Right lobe of liver (tissue), 6 donors: ENCODE measurements around the gene ST6GAL2. TPM values are rescaled to one million over a fixed set of nuclear protein-coding genes. Genes with fewer than 3 reads are reported as not detected.

Experiments
- ATAC-seq, 4 donors: fragments of 200-7000 bp; cut with Tn5 transposase; one replicate each; pipeline ENCODE4 v1.9.1; 2020; ENCODE audit warnings: mild to moderate bottlenecking in 4 of 4, moderate library complexity in 4 of 4
- DNase-seq, 3 donors: peaks; one replicate each; pipeline ENCODE4 v3.0.0-alpha.2; 2020
- H3K27ac ChIP-seq, 3 donors: fragments of 200-600 bp; one replicate each; pipeline ENCODE4 v1.8.0; 2022
- H3K27me3 ChIP-seq, 2 donors: fragments of 200-600 bp; one replicate each; pipeline ENCODE4 v1.8.0; 2022
- H3K36me3 ChIP-seq, 4 donors: fragments of 200-600 bp; sonication (generic) in 1 of 4; one replicate each; pipeline versions ENCODE4 v1.5.1 to v1.8.0; 2017 to 2022; ENCODE audit warnings: control low read depth in 1 of 4
- H3K4me1 ChIP-seq, 4 donors: fragments of 200-600 bp; sonication (generic) in 1 of 4; one replicate each; pipeline versions ENCODE4 v1.5.1 to v1.8.0; 2017 to 2022; ENCODE audit warnings: control low read depth in 1 of 4
- H3K4me3 ChIP-seq, 3 donors: fragments of 200-600 bp; one replicate each; pipeline ENCODE4 v1.8.0; 2022
- H3K9me3 ChIP-seq, 4 donors: fragments of 200-600 bp; sonication (generic) in 1 of 4; one replicate each; pipeline versions ENCODE4 v1.5.1 to v1.8.0; 2017 to 2022; ENCODE audit warnings: control low read depth in 1 of 4
- POLR2A ChIP-seq: fragments of 450-650 bp; IDR thresholded peaks from one replicate; pipeline ENCODE4 v1.6.1; 2017; ENCODE audit warnings: antibody characterized with exemption, mild to moderate bottlenecking
- WGBS: methylation state at CpG from one replicate; pipeline ENCODE4 v1.1.6; 2018; ENCODE audit warnings: low coverage, low lambda C conversion rate; ENCODE audit not compliant: insufficient coverage; ENCODE audit errors: missing lambda C conversion rate; 5-methylcytosine and 5-hydroxymethylcytosine counted together
- intact Hi-C, 2 donors: fragments of 100-400 bp; cut with DNase I; formaldehyde crosslinking; loops; one replicate each; pipeline versions ENCODE4 v1.11.2 to v1.14.1; 2022
- total RNA-seq, 6 experiments: library from RNA; depleted of rRNA in 2 of 6; stranded (reverse); fragments of >200 nt in 2 of 6; fragmentation: NEBNext Ultra II Directional in 3 of 6; extraction: Animal tissue kit (Norgen Biotek cat#: 25700) in 3 of 6; gene quantifications; one replicate each; pipeline versions ENCODE4 v1.1.0 to v1.2.4, GENCODE V29; 2016 to 2023
- TF ChIP-seq, protein P1 (sequence below), 4 donors: fragments of 200-600 bp in 3 of 4; fragments of 450-650 bp in 1 of 4; IDR thresholded peaks; one replicate each; pipeline versions ENCODE4 v1.5.1 to v1.8.0; 2016 to 2022; ENCODE audit warnings: antibody characterized with exemption in 4 of 4, mild to moderate bottlenecking in 2 of 4
- donor health status: DM: no; HTN: yes; CAD: no.
- donor health status: DM: no; HTN: no; CAD: no.
- donor health status: DM: no; HTN: no; CAD: no.
- donor health status: DM: no; HTN: yes; CAD: no.
- donor health status: DM: no; HTN: yes; CAD: no.

ST6GAL2 gene
- total RNA-seq, 6 experiments from 2014 or later: 0.55 to 2.4 (median 1.7) TPM

DNA sequence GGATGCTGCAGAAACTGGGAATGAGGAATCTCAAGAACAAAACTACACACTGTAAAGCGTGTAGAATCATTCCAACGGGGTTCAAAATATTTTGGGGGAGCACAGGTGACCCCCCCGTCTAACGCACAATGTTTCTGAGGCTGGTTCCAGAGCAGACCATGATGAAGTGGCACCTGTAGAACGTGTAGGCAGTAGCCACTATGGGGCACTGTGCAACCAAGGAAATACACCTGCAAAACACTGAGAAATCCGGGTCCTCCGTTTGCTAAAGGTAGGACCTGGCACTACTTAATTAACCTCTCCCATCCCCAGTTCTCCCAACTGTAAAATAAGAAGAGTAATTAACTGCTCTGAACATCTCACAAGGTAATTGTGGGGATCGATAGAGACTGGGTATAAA, 22.6 kb downstream of the ST6GAL2 start:
- Histone ChIP-seq H3K36me3 (no peaks in the 10 kb centered on the region), H3K27ac (no peak overlapping the region), H3K4me1 (no peaks in the 10 kb centered on the region), H3K27me3 (no peaks in the 10 kb centered on the region), H3K4me3 (no peak overlapping the region), H3K9me3 (no peaks in the 10 kb centered on the region)
- DNase-seq (no peak), ATAC-seq (no peak)
- no peak for TF ChIP-seq POLR2A
- TF ChIP-seq, protein P1, sequence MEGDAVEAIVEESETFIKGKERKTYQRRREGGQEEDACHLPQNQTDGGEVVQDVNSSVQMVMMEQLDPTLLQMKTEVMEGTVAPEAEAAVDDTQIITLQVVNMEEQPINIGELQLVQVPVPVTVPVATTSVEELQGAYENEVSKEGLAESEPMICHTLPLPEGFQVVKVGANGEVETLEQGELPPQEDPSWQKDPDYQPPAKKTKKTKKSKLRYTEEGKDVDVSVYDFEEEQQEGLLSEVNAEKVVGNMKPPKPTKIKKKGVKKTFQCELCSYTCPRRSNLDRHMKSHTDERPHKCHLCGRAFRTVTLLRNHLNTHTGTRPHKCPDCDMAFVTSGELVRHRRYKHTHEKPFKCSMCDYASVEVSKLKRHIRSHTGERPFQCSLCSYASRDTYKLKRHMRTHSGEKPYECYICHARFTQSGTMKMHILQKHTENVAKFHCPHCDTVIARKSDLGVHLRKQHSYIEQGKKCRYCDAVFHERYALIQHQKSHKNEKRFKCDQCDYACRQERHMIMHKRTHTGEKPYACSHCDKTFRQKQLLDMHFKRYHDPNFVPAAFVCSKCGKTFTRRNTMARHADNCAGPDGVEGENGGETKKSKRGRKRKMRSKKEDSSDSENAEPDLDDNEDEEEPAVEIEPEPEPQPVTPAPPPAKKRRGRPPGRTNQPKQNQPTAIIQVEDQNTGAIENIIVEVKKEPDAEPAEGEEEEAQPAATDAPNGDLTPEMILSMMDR (IDR thresholded peaks at IDR 0.05): peak in 1 of 4 donors; percentile 8
- intact Hi-C loops: no loop called here
- 34% methylated on average over 8 of the region's 8 CpGs for WGBS

DNA sequence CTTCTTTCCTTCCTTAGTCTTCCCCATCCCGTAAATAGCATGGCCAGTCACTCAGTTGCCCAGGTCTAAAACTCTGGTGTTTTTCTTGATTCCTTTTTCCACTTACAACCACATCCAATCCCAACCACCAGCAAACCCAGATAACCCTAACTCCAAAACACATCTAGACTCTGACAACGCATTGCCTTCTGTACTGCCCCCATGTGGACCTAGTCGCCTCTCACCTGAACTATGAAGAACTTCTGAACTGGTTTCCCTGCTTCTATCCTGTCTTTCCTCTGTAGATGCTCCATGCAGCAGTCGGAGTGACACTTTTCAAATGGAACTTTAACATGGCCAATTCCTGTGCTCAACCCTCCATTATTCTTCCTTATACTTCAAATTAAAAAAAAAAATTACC, 26.5 kb downstream of the ST6GAL2 start:
- ATAC-seq: no peak

DNA sequence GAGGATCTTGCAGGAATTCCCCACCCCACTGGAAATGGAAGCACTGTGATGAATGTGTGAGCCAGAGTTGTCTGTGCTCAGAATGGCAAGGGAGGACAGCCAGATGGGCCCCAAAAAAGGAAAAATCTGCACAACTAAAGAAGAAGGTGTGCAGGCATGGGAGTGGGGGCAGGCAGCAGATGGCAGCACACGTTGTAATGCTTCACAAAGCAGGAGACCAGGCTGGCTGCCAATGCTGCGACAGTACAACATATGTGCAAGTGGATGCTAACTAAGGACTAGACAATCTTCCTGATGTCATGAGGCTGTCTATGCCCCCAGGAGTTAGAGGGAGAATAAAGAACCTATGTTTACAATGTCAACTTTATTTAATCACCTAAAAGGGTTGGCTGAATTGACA, 27.2 kb downstream of the ST6GAL2 start:
- Histone ChIP-seq H3K4me1 (no peaks in the 10 kb centered on the region), H3K27ac (no peak overlapping the region), H3K27me3 (no peaks in the 10 kb centered on the region), H3K9me3 (no peaks in the 10 kb centered on the region), H3K4me3 (no peak overlapping the region), H3K36me3 (no peaks in the 10 kb centered on the region)
- intact Hi-C loops: no loop called here
- WGBS: 18% methylated on average over 1 of the region's 2 CpGs
- TF ChIP-seq POLR2A: no peak
- TF ChIP-seq, protein P1 (IDR thresholded peaks at IDR 0.05): no peak
- DNase-seq (no peak), ATAC-seq (no peak)

More for the DNA sequence above, 26.5 kb downstream of the ST6GAL2 start:
- Histone ChIP-seq H3K4me3 (no peak overlapping the region), H3K4me1 (no peaks in the 10 kb centered on the region), H3K27me3 (no peaks in the 10 kb centered on the region), H3K27ac (no peak overlapping the region), H3K36me3 (no peaks in the 10 kb centered on the region), H3K9me3 (no peaks in the 10 kb centered on the region)
- DNase-seq: no peak
- TF ChIP-seq, protein P1 (IDR thresholded peaks at IDR 0.05): no peak
- no peak for TF ChIP-seq POLR2A
- intact Hi-C loops: no loop called here
- WGBS: 68% methylated on average over 4 of the region's 4 CpGs

DNA sequence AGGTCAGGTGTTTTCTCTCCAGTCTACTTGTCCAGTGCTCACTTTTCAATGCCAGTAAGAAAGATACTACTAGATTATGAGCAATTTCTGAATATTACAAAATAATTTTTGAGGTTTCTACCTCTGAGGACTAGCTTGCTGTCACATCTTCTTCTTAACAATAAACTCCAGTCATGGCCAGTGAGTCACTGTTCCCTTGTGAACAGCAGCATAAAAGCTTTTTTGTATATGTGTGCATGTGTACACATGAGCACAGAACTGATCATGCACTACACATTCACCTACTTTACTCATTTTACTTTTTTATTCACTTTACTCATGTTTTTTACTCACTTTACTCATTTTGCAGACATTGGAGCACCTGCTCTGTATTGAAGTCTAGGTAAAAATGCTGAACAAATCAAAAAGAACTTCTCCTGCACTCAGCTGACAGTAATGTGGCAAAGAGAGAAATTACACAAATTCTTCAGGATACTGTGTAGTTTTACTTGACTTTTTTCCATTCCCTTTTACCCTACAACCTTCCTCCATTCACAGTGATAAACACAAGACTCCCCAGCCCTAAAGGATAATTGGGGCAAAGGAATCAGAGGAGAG, 28.0 kb downstream of the ST6GAL2 start:
- no peak for ATAC-seq
- intact Hi-C loops: no loop called here
- TF ChIP-seq, protein P1 (IDR thresholded peaks at IDR 0.05): no peak
- no peak for TF ChIP-seq POLR2A
- Histone ChIP-seq H3K36me3 (no peaks in the 10 kb centered on the region), H3K4me3 (no peak overlapping the region), H3K4me1 (no peaks in the 10 kb centered on the region), H3K9me3 (no peaks in the 10 kb centered on the region), H3K27me3 (no peaks in the 10 kb centered on the region), H3K27ac (no peak overlapping the region)
- no peak for DNase-seq

DNA sequence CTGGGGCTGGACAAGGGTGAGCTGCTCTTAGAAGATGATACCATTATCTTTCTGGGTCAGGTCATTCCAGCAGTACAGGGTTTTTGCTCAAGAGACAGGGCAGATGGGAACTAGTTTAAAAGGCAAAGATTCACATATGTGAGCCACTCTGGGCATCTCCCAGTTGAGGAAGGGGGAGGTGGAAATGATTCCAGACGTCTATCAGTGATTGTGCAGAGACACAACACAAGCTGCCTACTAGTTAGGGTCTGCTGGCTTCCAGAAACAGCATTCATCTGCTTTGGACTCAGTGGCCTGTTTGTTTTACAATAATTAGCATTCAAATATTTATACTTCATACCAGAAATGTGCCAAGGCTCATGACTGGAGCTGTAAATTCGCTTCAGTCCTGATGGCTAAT, 32.3 kb downstream of the ST6GAL2 start:
- 45% methylated on average over 2 of the region's 2 CpGs for WGBS
- intact Hi-C loops: no loop called here
- TF ChIP-seq, protein P1 (IDR thresholded peaks at IDR 0.05): no peak
- no peak for TF ChIP-seq POLR2A

More for the DNA sequence above, 32.3 kb downstream of the ST6GAL2 start:
- no peak for ATAC-seq
- H3K27ac ChIP-seq: no peak overlapping the region
- H3K27me3 ChIP-seq: no peaks in the 10 kb centered on the region
- no peak overlapping the region for H3K4me3 ChIP-seq
- DNase-seq: no peak
- H3K4me1 ChIP-seq: no peaks in the 10 kb centered on the region
- H3K9me3 ChIP-seq: no peaks in the 10 kb centered on the region
- no peaks in the 10 kb centered on the region for H3K36me3 ChIP-seq
